PC-3 (cell line): Measurements from ENCODE around the gene DOCK4.

Source experiments
- EZH2 ChIP-seq: fragments of 300-600 bp; sonication (generic); IDR thresholded peaks from one replicate; pipeline ENCODE4 v1.6.1; 2017; ENCODE audit warnings: antibody characterized with exemption, mild to moderate bottlenecking, low read length; ENCODE audit not compliant: unreplicated experiment
- TF ChIP-seq, protein P1 (sequence below): fragments of 300-600 bp; sonication (generic); conservative IDR thresholded peaks from 2 replicates; pipeline ENCODE4 v1.5.1; 2017; ENCODE audit warnings: antibody characterized with exemption, low read depth, mild to moderate bottlenecking, low read length

DNA sequence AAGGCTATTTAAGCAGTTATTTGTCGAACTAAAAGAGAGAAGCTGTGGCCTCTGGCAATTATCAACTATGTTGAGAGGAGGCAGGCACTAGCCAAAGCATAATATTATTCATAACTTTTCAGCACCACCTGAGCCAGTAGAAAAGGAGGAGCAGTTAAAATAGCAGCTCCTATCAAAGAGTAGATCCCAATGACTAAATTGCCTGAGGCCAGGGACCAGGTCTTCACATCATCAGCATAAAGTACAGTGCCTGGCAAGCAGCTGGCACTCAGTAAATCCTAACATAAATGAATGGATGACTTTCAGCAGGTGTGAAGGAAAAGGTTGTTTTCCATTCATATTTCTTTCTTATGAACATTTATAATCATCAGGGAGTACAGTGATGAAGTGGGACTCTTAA, 334.9 kb downstream of the DOCK4 start:
- TF ChIP-seq, protein P1, sequence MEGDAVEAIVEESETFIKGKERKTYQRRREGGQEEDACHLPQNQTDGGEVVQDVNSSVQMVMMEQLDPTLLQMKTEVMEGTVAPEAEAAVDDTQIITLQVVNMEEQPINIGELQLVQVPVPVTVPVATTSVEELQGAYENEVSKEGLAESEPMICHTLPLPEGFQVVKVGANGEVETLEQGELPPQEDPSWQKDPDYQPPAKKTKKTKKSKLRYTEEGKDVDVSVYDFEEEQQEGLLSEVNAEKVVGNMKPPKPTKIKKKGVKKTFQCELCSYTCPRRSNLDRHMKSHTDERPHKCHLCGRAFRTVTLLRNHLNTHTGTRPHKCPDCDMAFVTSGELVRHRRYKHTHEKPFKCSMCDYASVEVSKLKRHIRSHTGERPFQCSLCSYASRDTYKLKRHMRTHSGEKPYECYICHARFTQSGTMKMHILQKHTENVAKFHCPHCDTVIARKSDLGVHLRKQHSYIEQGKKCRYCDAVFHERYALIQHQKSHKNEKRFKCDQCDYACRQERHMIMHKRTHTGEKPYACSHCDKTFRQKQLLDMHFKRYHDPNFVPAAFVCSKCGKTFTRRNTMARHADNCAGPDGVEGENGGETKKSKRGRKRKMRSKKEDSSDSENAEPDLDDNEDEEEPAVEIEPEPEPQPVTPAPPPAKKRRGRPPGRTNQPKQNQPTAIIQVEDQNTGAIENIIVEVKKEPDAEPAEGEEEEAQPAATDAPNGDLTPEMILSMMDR, result no peak
- no peak for TF ChIP-seq EZH2
